Adipose tissue (tissue), 3 donors: Measurements from ENCODE around the gene CRYGN. TPM values are rescaled to one million over a fixed set of nuclear protein-coding genes. Genes with fewer than 3 reads are reported as not detected.

Experiments used
- H3K27ac ChIP-seq: one replicate; pipeline ENCODE4 v1.5.1; 2013; ENCODE audit warnings: low read depth, low read length
- WGBS, 3 donors: extraction: QIAGEN DNeasy Blood & Tissue Kit; methylation state at CpG; one replicate each; pipeline ENCODE4 v1.1.7; 2013; 5-methylcytosine and 5-hydroxymethylcytosine counted together
- polyA plus RNA-seq, 3 donors: library from polyadenylated mRNA; stranded (reverse); fragments of 200-250 nt; gene quantifications; one replicate each; pipeline ENCODE4 v1.2.3, GENCODE V29; 2013
- donor health status: healthy with polysubstance abuse.
- donor health status: Bipolar disorder and iron deficiency.
- donor health status: healthy.

The CRYGN gene
- polyA plus RNA-seq, 3 donors, result 0.34 to 0.68 TPM; not detected in 1

- no peak overlapping the region for H3K27ac ChIP-seq
- WGBS, 3 donors, result 87 to 91% (median 90%) methylated on average over 10 of the region's 10 CpGs
These were observed 51.5 kb downstream of the CRYGN start for GRCh38 chr7:151388430-151388829.

GRCh38 chr7:151388007-151388297 is 52.0 kb downstream of the CRYGN start:
- no peak overlapping the region for H3K27ac ChIP-seq
- WGBS, 3 donors, result 92 to 95% (median 93%) methylated on average over 8 of the region's 8 CpGs

- WGBS, 3 donors, result 84 to 90% (median 89%) methylated on average over 24 of the region's 24 CpGs
- no peak overlapping the region for H3K27ac ChIP-seq
These were observed 52.6 kb downstream of the CRYGN start for GRCh38 chr7:151387161-151388006.

- H3K27ac ChIP-seq, result no peak overlapping the region
- WGBS, 3 donors, result 53 to 59% (median 57%) methylated on average over 16 of the region's 16 CpGs
These were observed 53.4 kb downstream of the CRYGN start for GRCh38 chr7:151386301-151387160.

GRCh38 chr7:151385626-151386300 is 54.2 kb downstream of the CRYGN start:
- H3K27ac ChIP-seq, result no peak overlapping the region
- WGBS, 3 donors, result 78 to 90% (median 79%) methylated on average over 25 to 26 of the region's 26 CpGs

GRCh38 chr7:151384776-151385625 is 54.9 kb downstream of the CRYGN start:
- WGBS, 3 donors, result 84 to 87% (median 85%) methylated on average over 26 of the region's 26 CpGs
- no peak overlapping the region for H3K27ac ChIP-seq

GRCh38 chr7:151384352-151384697 is 55.6 kb downstream of the CRYGN start:
- 81 to 96% (median 82%) methylated on average over 6 of the region's 6 CpGs for WGBS, 3 donors
- no peak overlapping the region for H3K27ac ChIP-seq

GRCh38 chr7:151383638-151384351 is 56.1 kb downstream of the CRYGN start:
- no peak overlapping the region for H3K27ac ChIP-seq
- WGBS, 3 donors, result 77 to 87% (median 83%) methylated on average over 15 of the region's 15 CpGs

GRCh38 chr7:151382079-151382885 is 57.7 kb downstream of the CRYGN start:
- WGBS, 3 donors, result 21 to 43% (median 32%) methylated on average over 36 to 37 of the region's 37 CpGs
- H3K27ac ChIP-seq, result no peak overlapping the region

- 11 to 32% (median 16%) methylated on average over 67 to 83 of the region's 83 CpGs for WGBS, 3 donors
- H3K27ac ChIP-seq, result no peak overlapping the region
These were observed 58.4 kb downstream of the CRYGN start for GRCh38 chr7:151381348-151382078.

GRCh38 chr7:151381098-151381347 is 58.9 kb downstream of the CRYGN start:
- 23 to 46% (median 44%) methylated on average over 6 to 7 of the region's 7 CpGs for WGBS, 3 donors
- no peak overlapping the region for H3K27ac ChIP-seq

- H3K27ac ChIP-seq, result no peak overlapping the region
- 79 to 86% (median 81%) methylated on average over 32 of the region's 32 CpGs for WGBS, 3 donors
These were observed 59.5 kb downstream of the CRYGN start for GRCh38 chr7:151380199-151381097.

GRCh38 chr7:151379534-151380198 is 60.3 kb downstream of the CRYGN start:
- 90 to 96% (median 92%) methylated on average over 24 to 25 of the region's 25 CpGs for WGBS, 3 donors
- no peak overlapping the region for H3K27ac ChIP-seq

GRCh38 chr7:151379193-151379520 is 60.8 kb downstream of the CRYGN start:
- 80 to 93% (median 92%) methylated on average over 6 of the region's 6 CpGs for WGBS, 3 donors
- no peak overlapping the region for H3K27ac ChIP-seq
